ENCODE results near the gene ARMC12.

GRCh38 chr6:35796236-35796635 is 59.4 kb downstream of the ARMC12 start:
- no peak for TF ChIP-seq CTCF (IDR thresholded peaks at IDR 0.05; ENCODE audit: low read depth, low read length, poor library complexity, severe bottlenecking)
- no peak for TF ChIP-seq EZH2phosphoT487 (IDR thresholded peaks at IDR 0.05; ENCODE audit: borderline replicate concordance, low read length)
